ENCODE results near the gene ST8SIA6.
"Not testable (repeated sequence)": the region's sequence is repeated elsewhere in the genome, so short reads cannot be mapped to it uniquely, and the experiment has no call there.

ST8SIA6 gene

DNA sequence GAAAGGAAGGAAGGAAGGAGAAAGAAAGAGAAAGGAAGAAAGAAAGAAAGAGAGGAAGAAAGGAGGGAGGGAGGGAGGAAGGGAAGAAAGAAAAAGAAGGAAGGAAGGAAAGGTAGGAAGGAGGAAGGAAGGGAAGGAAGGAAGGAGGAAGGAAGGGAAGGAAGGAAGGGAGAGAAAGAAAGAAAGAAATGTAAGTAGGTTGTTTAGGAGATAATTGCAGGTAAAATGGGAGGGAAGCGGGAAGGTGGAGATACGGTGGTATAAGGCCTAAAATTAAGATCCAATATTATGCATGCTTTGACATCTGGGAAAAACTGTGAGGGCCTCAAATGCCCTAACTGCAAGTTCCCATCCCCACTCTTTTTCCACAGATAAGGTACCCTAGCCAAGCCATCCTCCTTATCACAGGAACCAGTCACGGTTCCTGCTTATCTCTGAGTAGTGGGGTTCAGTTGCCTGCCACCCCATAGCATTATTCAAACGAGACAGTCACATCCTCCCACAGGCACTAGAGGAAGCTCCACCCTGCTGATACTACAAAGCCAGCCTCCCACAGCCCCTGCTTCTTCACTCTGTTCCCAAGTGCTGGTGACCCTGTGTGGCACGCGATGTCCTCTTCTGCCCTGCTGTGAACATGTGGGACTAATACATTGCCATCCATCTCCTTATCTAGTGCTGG, 28.7 kb downstream of the ST8SIA6 start:
- peak; percentile 75 for DNase-seq

DNA sequence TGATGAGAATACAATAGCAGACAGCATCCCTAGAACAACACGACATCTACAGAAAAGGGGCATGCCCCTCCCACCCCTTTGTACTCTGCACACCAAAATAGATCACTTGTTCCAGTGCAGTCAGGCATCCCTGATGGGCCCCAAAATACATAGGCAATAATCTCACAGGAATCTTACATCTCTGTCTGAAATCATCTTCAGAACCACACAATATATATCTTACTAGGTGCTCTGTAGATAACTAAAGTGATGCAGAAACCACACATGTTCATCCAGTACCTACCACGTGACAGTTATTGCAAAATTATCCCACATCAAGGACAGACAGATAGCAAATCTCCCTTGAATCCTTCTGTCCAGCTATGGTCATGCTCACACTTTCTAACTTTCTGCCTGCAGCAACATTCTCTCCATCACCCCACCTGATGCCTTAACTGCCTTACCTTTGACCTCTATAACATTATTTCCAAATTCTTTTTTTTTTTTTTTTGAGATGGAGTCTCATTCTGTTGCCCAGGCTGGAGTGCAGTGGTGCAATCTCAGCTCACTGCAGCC, 30.7 kb downstream of the ST8SIA6 start:
- DNase-seq: no peak

DNA sequence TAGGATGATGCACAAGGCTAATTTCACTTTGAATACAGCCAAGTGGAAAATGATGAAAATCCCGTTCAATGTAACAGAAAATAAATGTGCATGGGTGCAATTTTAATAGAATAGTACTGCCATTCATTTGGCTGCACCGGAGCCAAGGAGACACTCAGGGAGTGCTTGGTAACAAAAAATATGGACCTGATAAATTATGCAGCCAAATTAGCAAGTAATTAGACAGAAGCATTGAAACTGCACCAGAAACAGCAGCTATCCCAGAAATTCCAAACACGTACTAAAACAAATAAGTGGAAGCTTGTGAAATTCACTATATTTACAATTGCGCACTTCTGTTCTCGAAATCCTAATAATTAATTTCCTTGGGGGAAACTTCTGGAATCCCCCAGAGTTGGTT, 31.5 kb downstream of the ST8SIA6 start:
- DNase-seq: no peak

DNA sequence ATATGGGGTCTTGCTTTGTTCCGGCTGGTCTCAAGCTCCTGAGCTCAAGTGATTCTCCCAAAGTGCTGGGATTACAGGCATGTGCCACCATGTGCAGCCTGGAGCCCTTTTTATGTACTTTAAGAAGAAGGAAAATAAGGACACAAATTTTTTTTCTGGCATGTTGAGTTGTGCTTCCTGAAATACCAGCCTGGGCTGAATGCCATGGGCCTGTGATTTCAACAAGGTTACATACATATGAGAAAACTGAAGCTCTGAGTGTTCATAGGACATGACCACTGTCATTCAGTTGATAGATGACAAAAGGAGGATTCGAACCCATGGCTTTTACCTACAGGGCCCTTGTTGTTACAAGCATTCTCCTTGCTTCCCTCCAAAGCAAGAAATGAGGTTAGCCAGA, 36.1 kb downstream of the ST8SIA6 start:
- no peak for DNase-seq

DNA sequence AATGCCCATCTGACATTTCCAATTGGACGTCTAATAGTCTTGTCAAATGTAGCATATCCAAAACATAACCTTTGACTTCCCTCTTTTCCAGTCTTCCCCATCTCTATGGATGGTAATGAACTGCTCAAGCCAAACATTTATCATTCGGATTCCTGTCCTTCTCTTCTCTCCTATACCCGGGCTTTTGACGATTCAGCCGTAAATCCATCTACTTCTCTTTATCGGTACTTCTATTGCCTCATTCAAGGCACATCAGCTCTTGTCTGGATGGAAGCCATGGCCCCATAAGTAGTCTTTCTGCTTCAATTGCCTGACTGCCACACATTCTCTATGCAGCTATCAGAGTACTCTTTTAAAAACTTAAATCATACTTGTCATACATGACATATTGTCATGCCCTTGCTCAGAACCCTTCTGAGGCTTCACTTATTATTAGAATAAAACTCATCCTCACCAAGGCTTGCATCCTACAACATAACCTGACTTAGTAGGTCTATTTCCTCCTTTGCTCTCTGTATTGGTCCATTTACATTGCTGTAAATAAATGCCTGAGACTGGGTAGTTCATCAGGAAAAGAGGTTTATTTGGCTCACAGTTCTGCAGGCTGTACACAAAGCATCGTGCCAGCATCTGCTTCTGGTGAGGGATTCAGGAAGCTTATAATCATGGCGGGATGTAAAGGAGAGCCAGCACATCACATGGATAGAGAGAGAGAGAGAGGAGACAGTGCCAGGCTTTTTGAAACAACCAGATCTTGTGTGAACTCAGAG, 37.8 kb downstream of the ST8SIA6 start:
- DNase-seq: no peak

DNA sequence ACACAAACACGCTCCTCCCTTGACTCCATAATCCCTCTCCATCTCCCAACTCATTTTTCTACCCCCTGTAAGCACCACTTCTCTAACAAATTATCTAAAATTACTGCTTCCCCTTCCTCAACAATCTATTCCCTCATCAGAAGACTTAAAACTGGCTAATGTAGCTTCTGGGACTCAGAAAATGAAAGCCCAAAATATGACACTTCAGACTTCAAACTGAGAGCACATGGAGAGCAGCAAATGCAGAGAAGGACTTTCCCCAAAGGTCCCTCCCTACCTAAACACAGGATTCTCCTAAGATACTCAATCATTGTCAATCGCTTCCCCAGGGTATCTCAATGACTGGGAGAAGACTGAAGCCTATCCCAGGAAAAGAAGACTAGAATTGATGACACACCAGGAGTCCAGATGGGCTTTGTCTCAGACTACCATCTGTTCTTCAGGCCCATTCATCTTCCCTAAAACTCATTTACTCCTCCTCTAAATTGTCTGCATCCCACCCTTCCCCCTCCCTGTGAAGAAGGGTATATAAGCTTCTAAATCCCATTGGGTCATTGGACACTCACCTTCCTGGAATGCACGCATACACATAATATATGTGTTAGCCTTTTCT, 39.2 kb downstream of the ST8SIA6 start:
- DNase-seq: no peak

DNA sequence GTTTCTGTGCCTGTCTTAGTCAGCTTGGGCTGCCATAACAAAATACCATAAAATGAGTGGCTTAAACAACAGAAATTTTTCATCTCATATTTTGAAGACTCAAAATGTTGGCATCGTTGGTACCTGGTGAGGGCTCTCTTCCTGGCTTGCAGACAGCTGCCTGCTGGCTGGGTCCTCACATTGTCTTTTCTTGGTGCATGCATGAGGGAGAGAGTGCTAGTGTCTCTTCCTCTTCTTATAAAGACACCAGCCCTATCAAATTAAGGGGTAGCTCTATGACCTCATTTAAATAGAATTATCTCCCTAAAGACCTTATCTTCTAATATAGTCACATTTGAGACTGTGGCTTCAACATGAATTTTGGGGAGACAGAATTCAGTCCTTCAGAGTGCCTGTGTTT, 39.9 kb downstream of the ST8SIA6 start:
- no peak for DNase-seq

DNA sequence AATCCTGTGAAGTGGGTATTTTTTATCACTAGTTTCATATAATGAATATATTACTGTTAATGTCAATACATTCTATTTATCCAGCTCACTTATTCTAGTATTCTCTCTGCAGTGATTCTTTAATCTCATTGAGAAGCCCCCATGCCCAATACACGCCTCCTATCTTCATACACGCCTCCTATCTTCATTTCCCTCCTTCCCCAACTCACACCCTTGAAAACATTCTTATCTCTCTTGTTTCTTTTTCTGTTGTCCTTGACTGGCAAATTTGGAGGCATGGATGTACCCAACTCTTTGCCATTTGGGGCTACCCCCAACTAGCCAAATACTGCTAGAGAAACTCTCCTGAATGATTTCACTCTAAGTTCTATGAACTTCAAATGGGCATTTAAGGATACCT, 40.5 kb downstream of the ST8SIA6 start:
- DNase-seq: no peak

DNA sequence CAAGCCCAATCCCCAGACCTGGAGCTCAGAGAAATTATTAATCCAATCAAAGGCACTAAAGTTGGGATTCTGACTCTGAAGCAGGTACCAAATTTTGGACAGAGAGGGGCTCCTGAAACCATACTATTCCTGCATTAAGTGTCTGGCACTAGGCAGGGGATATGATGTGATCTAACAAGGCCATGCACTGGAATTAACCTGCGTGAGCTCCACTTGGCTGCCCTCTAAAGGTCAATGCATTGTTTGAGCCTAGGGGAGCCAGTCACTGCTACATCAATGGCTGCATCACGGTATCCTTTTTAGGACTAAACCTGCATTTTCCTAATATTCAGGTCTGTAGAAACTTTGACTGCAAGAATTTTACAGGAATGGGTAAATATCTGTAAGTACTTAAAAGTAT, 42.1 kb downstream of the ST8SIA6 start:
- no peak for DNase-seq

DNA sequence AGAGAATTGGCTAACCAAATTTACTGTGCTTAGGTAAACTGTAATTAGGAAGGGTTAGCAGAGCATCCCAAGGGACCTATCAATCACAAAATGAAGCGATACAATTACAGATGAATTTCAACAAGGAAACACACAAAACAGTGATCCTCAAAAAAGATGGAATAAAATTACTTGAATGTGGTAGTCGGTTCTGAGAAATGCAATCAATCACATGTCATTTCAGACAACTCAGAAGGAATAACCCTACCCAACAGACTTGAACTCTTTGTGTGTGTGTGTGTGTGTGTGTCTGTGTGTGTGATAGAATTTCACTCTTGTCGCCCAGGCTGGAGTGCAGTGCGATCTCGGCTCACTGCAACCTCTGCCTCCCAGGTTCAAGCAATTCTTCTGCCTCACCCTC, 43.5 kb downstream of the ST8SIA6 start:
- no peak for DNase-seq

DNA sequence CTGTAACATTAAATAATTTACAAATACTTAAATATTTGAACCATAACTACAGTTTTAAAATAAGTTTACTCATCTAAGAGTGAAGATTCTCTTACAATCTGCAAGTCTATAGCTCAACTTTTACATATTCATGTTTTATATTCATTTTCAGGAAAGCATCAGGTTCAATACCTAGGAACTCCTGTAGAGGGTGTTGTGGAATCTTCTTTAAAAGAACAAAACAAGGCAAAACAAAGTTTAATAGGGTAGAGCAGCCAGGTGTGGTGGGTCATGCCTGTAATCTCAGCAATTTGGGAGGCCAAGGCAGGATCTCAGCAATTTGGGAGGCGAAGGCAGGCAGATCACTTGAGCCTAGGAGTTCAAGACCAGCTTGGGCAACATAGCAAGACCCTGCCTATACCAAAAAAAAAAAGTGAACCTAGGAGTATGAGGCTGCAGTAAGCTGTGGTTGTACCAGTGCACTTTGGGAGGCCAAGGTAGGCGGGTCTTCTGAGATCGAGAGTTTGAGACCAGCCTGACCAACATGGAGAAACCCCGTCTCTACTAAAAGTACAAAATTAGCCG, 45.1 kb downstream of the ST8SIA6 start:
- no peak for DNase-seq

DNA sequence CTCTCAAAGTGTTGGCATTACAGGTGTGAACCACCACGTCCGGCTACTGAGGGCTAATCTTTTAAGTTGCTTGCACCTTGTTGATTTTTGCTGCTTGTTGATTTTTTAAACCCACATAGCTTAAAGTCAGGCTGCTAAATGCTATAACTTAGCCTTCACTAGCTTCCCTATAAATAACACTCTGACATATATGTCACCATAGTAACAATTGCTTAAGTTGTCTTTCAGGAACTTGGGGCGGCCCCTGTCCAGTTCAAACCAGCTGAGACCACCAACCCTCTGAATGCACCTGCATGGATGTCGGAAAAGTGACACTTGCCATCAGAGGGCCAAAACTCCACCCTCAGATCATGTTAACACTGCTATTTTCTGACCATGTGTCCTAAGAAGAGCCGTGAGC, 47.3 kb downstream of the ST8SIA6 start:
- DNase-seq: no peak

DNA sequence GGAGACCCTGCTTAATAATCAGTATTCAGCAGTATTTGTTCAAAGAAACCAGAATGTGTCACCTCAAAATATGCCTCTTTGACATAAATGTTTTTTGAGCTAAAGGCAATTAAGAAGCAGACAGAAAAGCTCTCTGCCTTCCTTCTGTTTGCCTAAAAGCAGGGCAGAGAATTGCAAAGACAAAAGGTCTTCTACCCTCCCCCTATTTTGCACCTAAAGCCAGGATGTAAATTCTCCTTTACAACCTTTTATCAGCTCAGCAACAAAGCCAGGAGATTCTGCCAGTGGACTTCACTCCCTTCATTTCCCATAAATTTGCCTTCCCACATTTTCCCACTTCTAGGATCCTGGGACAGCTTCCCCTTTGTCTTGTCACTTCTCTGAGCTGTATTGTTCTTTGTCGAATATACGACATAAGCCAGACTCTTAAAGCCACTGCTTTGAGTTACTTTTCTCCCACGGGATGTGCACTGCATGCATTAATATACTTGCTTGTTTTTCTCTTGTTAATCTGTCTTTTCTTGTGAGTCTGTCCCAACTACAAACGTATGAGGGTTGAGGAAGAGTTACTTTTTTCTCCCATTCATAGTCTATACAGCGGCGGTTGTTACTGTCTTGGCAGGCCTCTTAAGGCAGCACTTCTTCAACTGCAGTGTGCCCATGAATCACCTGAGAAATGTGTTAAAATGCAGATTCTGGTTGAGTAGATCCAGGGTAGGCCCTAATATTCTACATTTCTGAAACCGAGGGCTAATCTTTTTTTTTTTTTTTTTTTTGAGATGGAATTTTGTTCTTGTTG, 48.2 kb downstream of the ST8SIA6 start:
- no peak for DNase-seq

DNA sequence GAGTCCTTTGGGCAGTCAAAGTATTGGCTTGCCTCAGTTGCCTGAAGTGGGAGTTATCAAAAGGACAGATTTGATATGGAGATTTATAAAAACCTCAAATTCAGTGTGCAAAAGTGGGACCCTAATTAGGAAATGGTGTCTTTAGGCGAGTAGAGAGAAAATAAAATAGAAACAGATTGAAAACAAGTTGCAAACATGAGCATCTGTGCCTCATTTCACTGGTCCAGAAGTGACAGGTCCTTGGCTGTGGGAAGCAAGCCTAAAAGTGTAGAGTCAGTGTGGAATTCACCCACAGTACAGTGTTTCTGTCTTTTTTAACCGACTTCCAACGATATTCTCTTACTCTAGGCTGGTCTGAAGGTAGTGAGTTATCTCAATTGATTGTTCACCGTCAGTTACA, 51.2 kb downstream of the ST8SIA6 start:
- DNase-seq: no peak

DNA sequence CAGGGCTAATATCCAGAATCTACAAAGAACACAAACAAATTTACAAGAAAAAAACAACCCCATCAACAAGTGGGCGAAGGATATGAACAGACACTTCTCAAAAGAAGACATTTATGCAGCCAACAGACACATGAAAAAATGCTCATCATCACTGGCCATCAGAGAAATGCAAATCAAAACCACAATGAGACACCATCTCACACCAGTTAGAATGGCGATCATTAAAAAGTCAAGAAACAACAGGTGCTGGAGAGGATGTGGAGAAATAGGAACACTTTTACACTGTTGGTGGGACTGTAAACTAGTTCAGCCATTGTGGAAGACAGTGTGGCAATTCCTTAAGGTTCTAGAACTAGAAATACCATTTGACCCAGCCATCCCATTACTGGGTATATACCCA, 52.4 kb downstream of the ST8SIA6 start:
- not testable (repeated sequence) for DNase-seq

DNA sequence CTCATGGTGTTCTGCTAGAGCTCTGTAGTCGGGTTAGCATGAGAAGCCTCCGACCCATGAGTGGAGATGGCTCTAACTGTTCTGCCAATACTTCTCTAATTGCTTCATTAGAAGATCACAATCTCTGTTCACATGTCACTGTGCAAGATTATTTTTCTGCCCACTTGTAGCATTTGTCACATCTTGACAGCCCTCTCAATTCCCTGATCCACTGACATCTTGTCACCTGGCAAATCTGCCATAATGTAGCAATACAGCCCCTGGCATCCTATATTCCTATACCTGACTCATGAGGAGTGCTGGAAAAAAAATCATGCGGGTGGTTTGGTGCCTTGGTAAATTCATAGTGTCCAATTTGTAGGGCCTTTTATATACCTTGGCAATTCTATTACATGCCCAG, 58.4 kb downstream of the ST8SIA6 start:
- DNase-seq: no peak

DNA sequence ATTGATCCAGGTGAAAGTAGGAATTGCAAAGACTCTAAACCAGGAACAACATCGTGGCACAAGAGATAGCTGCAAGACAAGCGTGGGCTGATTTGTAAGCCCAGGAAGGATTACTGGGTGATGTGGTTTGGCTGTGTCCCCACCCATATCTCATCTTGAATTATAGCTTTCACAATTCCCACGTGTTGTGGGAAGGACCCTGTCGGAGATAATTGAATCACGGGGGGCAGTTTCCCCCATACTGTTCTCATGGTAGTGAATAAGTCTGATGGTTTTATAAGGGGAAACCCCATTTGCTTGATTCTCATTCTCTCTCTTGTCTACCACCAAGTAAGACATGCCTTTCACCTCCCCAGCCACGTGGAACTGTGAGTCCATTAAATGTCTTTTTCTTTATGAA, 59.5 kb downstream of the ST8SIA6 start:
- no peak for DNase-seq

DNA sequence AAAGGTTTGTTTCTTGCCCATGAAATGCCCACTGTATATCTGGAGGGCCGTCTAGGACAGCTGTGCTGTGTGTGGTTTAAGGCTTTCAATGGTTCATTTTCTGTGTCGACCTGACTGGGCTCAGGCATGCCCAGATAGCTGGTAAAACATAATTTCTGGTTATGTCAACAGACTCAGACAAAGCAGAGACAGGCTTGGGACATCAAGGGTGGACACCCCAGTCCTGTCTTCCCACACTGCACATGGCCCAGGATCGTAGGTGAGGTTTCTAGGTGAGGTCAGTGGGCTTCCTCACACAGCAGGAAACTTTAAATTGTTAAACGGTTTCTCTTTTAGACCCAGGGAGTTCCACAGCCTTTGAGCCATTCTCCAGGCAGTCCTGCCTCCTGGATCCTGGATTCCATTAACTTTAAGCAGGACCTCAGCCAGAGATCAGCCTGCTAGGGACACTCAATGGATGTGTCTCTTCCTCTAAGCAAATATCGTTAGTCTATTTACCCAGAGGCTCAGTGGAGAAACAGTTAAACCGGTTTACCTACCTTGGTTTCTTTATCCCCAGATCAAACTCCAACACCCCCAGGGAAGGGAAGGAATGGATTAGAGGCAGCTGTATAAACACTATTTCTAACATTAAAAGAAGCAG, 66.4 kb downstream of the ST8SIA6 start:
- DNase-seq: no peak

DNA sequence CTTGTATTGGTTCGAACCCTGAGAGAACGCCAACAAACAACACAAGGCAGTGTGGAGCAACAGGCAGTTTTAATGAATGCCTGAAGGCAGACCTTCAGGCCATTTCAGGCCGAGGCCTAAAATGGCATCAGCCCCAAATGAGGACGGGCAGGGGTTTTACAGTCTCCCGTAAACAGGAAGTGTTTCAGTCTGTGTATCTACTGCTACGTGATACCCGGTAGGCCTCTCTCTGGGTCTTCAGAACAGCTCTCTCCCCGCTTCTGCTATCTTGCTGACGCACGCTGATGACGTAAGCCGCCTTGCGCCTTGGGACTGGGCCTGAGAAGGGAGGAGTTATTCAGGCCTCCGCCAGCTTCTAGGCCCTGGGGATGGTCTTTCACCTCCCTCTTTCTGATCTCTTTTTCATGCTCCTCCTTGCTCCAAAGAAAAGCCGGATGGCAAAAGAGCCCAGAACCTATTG, 67.7 kb downstream of the ST8SIA6 start:
- no peak for DNase-seq

DNA sequence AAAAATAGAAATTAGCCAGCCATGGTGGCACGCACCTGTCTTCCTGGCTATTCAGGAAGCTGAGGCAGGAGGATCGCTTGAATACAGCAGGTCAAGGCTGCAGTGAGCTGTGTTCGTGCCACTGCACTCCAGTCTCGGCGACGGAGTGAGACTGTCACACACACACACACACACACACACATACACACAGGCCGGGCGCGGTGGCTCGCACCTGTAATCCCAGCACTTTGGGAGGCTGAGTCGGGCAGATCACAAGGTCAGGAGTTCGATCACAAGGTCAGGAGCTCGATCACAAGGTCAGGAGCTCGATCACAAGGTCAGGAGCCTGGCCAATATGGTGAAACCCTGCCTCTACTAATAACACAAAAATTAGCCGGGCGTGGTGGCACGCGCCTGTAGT, 68.4 kb downstream of the ST8SIA6 start:
- DNase-seq: no peak

DNA sequence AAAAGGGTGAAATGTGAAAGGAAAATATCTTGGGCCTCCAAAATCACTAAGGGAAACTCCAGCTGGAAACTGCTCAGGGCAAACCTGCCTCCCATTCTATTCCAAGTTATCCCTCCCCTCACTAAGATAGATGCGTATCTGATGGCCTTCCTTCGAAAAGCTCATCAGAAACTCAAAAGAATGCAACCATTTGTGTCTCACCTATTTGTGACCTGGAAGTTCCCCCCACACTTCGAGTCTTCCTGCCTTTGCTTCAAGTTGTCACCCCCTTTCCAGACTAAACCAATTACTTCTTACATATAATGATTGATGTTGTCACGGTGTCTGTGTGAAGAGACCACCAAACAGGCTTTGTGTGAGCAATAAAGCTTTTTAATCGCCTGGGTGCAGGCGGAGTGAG, 69.3 kb downstream of the ST8SIA6 start:
- DNase-seq: no peak
